GM19324 (cell line): Measurements from ENCODE around the gene TLCD3A.
"Not testable (repeated sequence)": the region's sequence is repeated elsewhere in the genome, so short reads cannot be mapped to it uniquely, and the experiment has no call there.

ENCODE experiments used
- ATAC-seq: cut with Tn5 transposase; IDR thresholded peaks from one replicate; pipeline ENCODE4 v1.9.1; 2021; ENCODE audit warnings: mild to moderate bottlenecking, moderate library complexity; ENCODE audit not compliant: unreplicated experiment, low FRiP score

TLCD3A gene

GRCh38 chr17:746783-747629, 14.6 kb downstream of the TLCD3A start:
- no peak for ATAC-seq

- not testable (repeated sequence) for ATAC-seq
Measured at GRCh38 chr17:748604-749003, 16.2 kb downstream of the TLCD3A start.

- ATAC-seq: not testable (repeated sequence)
Measured at GRCh38 chr17:749359-749758, 17.0 kb downstream of the TLCD3A start.

- ATAC-seq: no peak
Measured at GRCh38 chr17:750431-751037, 18.1 kb downstream of the TLCD3A start.

GRCh38 chr17:751269-752001, 19.0 kb downstream of the TLCD3A start:
- peak; percentile 36 for ATAC-seq

DNA sequence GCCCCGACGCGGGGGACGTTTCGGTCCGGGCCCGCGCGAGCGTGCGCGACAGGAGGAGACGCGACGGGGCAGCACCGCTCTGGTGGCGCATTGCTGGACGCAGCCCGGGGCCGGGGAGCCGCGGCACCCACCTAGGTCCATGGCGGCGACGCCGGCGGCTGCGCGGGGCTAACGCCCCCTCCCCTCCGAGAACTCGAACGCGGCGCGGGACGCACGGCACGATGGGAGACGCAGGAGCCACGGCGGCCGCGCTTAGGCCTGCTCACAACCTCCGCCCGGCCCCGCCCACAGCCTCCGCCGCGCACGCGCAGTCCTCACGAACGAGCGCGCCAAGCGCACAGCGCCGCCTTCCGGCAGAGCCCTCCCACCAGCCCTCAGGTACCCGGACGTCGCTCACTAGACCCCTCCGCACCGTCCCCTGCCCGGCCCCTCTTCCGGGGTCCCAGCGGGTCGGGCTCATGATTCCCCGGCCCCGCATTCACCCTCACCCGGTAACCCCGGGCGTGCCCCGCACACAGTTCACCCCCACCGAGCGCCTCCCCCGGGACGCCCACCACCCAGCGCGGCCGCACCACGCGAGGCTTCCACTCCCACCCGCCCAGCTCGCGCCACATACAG, 19.7 kb downstream of the TLCD3A start, which contains the start of gene GEMIN4:
GEMIN4 (minus strand) TSS at position 263 of the 618 bp plus-strand sequence; CDS start at position 141, 122 bp downstream.
- peak; percentile 92 for ATAC-seq

DNA sequence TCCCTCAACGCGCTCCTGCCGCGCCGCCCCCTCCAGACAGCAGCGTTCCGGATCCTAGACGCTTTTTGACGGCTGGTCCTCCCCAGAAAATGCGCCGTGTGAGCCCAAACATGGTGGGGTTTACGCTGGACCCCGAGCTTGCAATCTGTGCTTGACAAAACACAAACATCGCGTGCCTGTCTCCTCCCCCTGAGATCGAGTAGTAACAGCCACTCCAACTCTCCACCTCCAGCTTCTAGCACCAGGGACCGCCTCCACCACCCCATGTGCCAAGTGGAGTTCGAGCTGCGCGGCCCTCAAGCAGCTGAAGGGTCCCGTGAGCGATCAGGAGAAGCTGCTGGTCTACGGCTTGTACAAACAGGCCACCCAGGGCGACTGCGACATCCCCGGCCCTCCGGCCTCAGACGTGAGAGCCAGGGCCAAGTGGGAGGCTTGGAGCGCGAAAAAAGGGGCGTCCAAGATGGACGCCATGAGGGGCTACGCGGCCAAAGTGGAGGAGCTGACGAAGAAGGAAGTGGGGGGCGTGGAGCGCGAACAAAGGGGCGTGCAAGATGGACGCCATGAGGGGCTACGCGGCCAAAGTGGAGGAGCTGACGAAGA, 20.3 kb downstream of the TLCD3A start:
- no peak for ATAC-seq

GRCh38 chr17:753418-753817, 21.0 kb downstream of the TLCD3A start:
- no peak for ATAC-seq

GRCh38 chr17:755319-755961, 23.0 kb downstream of the TLCD3A start:
- not testable (repeated sequence) for ATAC-seq

DNA sequence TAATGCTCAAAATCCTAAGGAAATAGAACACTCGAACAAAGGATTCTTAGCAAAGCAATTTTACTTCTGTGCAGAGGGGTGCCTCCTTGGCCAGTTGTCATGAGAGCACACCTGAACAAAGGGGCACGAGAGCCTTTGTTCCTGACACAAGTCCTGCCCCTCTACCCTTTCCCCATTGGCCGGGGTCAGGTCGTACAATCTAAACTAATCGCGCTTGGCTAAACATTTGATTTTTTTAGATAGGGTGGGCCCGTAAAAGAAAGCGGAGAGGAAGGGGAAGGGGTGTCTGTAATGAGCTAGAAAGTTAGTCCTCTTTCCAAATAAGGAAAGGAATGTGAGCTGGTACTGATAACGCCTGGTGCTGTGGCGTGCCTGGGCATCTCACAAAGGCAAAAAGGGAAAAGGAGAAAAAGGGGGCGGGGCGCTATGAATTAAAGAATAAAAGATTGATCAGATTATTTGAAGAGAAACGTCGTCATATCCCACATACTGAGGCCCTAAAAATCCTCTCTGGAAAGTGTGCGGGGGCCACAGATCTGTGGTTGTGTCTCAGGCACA, 23.7 kb downstream of the TLCD3A start:
- ATAC-seq: not testable (repeated sequence)

- ATAC-seq: no peak
Measured at GRCh38 chr17:759964-760363, 27.6 kb downstream of the TLCD3A start.

GRCh38 chr17:760371-760770, 28.0 kb downstream of the TLCD3A start:
- ATAC-seq: no peak

DNA sequence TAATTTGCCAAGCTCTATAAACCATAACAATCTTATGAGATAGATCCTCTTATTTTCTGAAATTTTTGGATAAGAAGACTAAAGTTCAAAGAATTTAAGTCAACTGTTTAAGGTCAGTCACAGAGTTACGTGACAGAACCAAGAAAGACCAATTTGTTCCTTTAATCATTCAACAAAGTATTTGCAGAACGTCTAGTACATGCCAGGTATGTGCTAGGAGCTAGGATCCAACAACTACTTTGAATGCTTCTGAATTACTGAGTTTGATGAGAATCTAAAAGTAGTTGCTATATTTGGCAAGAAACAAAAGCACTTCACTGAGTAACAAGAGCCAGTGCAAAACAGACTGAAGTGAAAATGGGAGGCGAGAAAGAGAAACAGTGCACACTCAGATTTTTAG, 34.7 kb downstream of the TLCD3A start:
- ATAC-seq: no peak

DNA sequence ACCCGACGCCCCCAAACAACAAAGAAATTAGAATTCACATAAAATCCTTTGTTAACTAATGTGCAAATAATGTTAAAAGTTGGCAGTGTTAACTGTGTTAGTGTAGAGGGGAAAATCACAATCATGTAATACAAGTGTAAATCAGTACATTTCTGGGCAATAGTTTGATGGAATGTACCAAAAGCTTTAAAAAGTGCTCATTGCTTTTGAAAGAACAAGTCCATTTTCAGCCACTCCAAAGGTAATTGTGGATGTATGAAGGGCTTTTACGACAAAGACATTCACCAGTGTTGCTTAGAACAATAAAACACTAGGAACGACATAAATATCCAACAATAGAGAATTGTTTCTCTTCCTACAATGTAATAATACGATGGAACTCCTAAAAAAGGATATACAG, 40.6 kb downstream of the TLCD3A start:
- ATAC-seq: no peak

GRCh38 chr17:773467-774312, 41.3 kb downstream of the TLCD3A start:
- ATAC-seq: no peak

- no peak for ATAC-seq
Measured at GRCh38 chr17:774313-774584, 41.9 kb downstream of the TLCD3A start.

- ATAC-seq: no peak
Measured at GRCh38 chr17:778096-778495, 45.7 kb downstream of the TLCD3A start.

GRCh38 chr17:781805-782731, 49.7 kb downstream of the TLCD3A start, which contains the start of the genes GLOD4 and MRM3:
Gene GLOD4, minus strand, starts transcription at chr17:782280. Its CDS starts 25 bp downstream, at chr17:782255.
Gene MRM3, plus strand, starts transcription at chr17:782353. Its CDS starts 26 bp downstream, at chr17:782379.
- ATAC-seq: peak; percentile 93
